H1 (cell line): ENCODE measurements around the gene SGCD. TPM values are rescaled to one million over a fixed set of nuclear protein-coding genes. Genes with fewer than 3 reads are reported as not detected.

ENCODE experiments used
- CTCF ChIA-PET: fragments of 300-600 bp; sonication (Branson Sonifier 250); formaldehyde crosslinking; loops from one replicate; lab custom pipeline; 2021; ENCODE audit not compliant: partially characterized antibody; lab: Charles Lee
- POLR2A ChIA-PET: fragments of 300-600 bp; sonication (Branson Sonifier 250); formaldehyde crosslinking; loops from one replicate; lab custom pipeline; 2021; ENCODE audit warnings: inconsistent platforms; ENCODE audit not compliant: partially characterized antibody; lab: Charles Lee
- DNase-seq, 2 experiments: peaks; one replicate each; pipeline versions ENCODE4 v3.0.0 to v3.0.0-alpha.2; 2010 to 2022; ENCODE audit warnings: low spot score in 2 of 2, low read depth in 1 of 2, mixed read lengths in 1 of 2
- FAIRE-seq: peaks from 2 replicates; lab custom pipeline; 2011; peaks lifted over from hg19 to GRCh38; lab: Jason Lieb, UNC
- H2AFZ ChIP-seq: 2 replicates; pipeline ENCODE4 v1.8.1; 2012; ENCODE audit warnings: low read length, inconsistent platforms
- H2AK5ac ChIP-seq: 2 replicates; pipeline ENCODE4 v1.6.1; 2013; ENCODE audit warnings: low read depth, low read length
- H2BK120ac ChIP-seq: replicated peaks from 2 replicates; pipeline ENCODE3; 2013; ENCODE audit warnings: low read depth, low read length, inconsistent platforms
- H2BK12ac ChIP-seq: 2 replicates; pipeline ENCODE4 v1.6.1; 2013; ENCODE audit warnings: low read depth, low read length
- H2BK15ac ChIP-seq: 2 replicates; pipeline ENCODE4 v1.6.1; 2013; ENCODE audit warnings: low read length
- H2BK20ac ChIP-seq: 2 replicates; pipeline ENCODE4 v1.6.1; 2013; ENCODE audit warnings: low read length
- H2BK5ac ChIP-seq: 2 replicates; pipeline ENCODE4 v1.6.1; 2013; ENCODE audit warnings: low read depth, low read length
- H3K14ac ChIP-seq: 2 replicates; pipeline ENCODE4 v1.6.1; 2013; ENCODE audit warnings: inconsistent platforms; ENCODE audit not compliant: insufficient read length
- H3K18ac ChIP-seq: 2 replicates; pipeline ENCODE4 v1.6.1; 2013; ENCODE audit warnings: low read length; ENCODE audit errors: extremely low read depth
- H3K23ac ChIP-seq: 2 replicates; pipeline ENCODE4 v1.6.1; 2013; ENCODE audit warnings: inconsistent platforms; ENCODE audit not compliant: insufficient read length
- H3K23me2 ChIP-seq: 2 replicates; pipeline ENCODE4 v1.6.1; 2013; ENCODE audit warnings: low read depth, low read length
- H3K27ac ChIP-seq: 2 replicates; pipeline ENCODE4 v1.6.1; 2011; ENCODE audit warnings: low read depth, low read length, inconsistent platforms
- H3K27me3 ChIP-seq, 4 experiments: replicated peaks in 1 of 4; 1 replicate in 1 of 4; 2 replicates in 3 of 4; pipeline versions ENCODE4 v1.6.1 to v1.8.1; 2011 to 2013; ENCODE audit warnings: low read length in 3 of 4, mild to moderate bottlenecking in 3 of 4, inconsistent platforms in 2 of 4, mixed read lengths in 2 of 4, moderate library complexity in 1 of 4; ENCODE audit not compliant: control insufficient read depth in 3 of 4, insufficient read depth in 3 of 4; ENCODE audit errors: extremely low read depth in 1 of 4
- H3K36me3 ChIP-seq, 4 experiments: 2 replicates each; pipeline versions ENCODE4 v1.6.1 to v1.8.1; 2011 to 2013; ENCODE audit warnings: mild to moderate bottlenecking in 4 of 4, low read length in 3 of 4, moderate library complexity in 2 of 4, control low read depth in 1 of 4, inconsistent platforms in 1 of 4; ENCODE audit not compliant: insufficient read depth in 4 of 4, control insufficient read depth in 2 of 4
- H3K4ac ChIP-seq: replicated peaks from 2 replicates; pipeline ENCODE3; 2013; ENCODE audit warnings: low read length, low read depth, mixed read lengths, inconsistent platforms; ENCODE audit not compliant: insufficient read length
- H3K4me1 ChIP-seq, 4 experiments: replicated peaks in 1 of 4; 1 replicate in 1 of 4; 2 replicates in 3 of 4; pipeline versions ENCODE4 v1.6.1 to v1.8.1; 2011 to 2013; ENCODE audit warnings: low read length in 3 of 4, inconsistent platforms in 2 of 4, mixed read lengths in 1 of 4; ENCODE audit not compliant: insufficient read depth in 4 of 4, control insufficient read depth in 3 of 4
- H3K4me2 ChIP-seq, 2 experiments: 2 replicates each; pipeline versions ENCODE4 v1.6.1 to v1.8.1; 2011 to 2013; ENCODE audit warnings: low read depth in 2 of 2, low read length in 2 of 2, control low read depth in 1 of 2, inconsistent platforms in 1 of 2, mild to moderate bottlenecking in 1 of 2; ENCODE audit not compliant: insufficient read depth in 1 of 2
- H3K4me3 ChIP-seq, 4 experiments: fragments of 200-600, 300-600 bp in 1 of 4; sonication (generic), shearing (Covaris generic), sonication (Bioruptor Twin) in 1 of 4; 2 replicates each; pipeline versions ENCODE4 v1.5.1 to v1.8.1; 2011 to 2016; ENCODE audit warnings: low read length in 4 of 4, low read depth in 3 of 4, control low read depth in 2 of 4, inconsistent platforms in 2 of 4, mild to moderate bottlenecking in 2 of 4, mixed read lengths in 1 of 4, moderate library complexity in 1 of 4; ENCODE audit not compliant: insufficient read depth in 2 of 4; ENCODE audit errors: extremely low read depth in 1 of 4
- H3K56ac ChIP-seq: replicated peaks from 2 replicates; pipeline ENCODE3; 2013; ENCODE audit warnings: low read depth, mild to moderate bottlenecking, mixed read lengths, low read length, inconsistent platforms; ENCODE audit not compliant: insufficient read length
- H3K79me1 ChIP-seq: 2 replicates; pipeline ENCODE4 v1.6.1; 2013; ENCODE audit warnings: low read depth, low read length, control low read depth
- H3K79me2 ChIP-seq, 2 experiments: 2 replicates each; pipeline versions ENCODE4 v1.6.1 to v1.8.1; 2012 to 2013; ENCODE audit warnings: low read length in 2 of 2, mild to moderate bottlenecking in 2 of 2, inconsistent platforms in 1 of 2; ENCODE audit not compliant: insufficient read depth in 2 of 2, control insufficient read depth in 1 of 2
- H3K9ac ChIP-seq, 4 experiments: replicated peaks in 1 of 4; 1 replicate in 1 of 4; 2 replicates in 3 of 4; pipeline versions ENCODE4 v1.6.1 to v1.8.1; 2011 to 2013; ENCODE audit warnings: low read depth in 3 of 4, low read length in 3 of 4, control low read depth in 2 of 4, mild to moderate bottlenecking in 2 of 4, moderate library complexity in 2 of 4, inconsistent platforms in 1 of 4; ENCODE audit errors: extremely low read depth in 1 of 4
- H3K9me3 ChIP-seq, 2 experiments: 2 replicates each; pipeline versions ENCODE4 v1.6.1 to v1.8.1; 2012 to 2013; ENCODE audit warnings: mild to moderate bottlenecking in 2 of 2, moderate library complexity in 2 of 2, control low read depth in 1 of 2, inconsistent platforms in 1 of 2, low read depth in 1 of 2, low read length in 1 of 2, mixed read lengths in 1 of 2; ENCODE audit not compliant: insufficient read depth in 2 of 2
- H4K20me1 ChIP-seq, 2 experiments: replicated peaks in 1 of 2; 2 replicates each; pipeline versions ENCODE3 to v1.8.1; 2011 to 2013; ENCODE audit warnings: inconsistent platforms in 2 of 2, low read length in 2 of 2, mild to moderate bottlenecking in 1 of 2; ENCODE audit not compliant: insufficient read depth in 2 of 2, control insufficient read depth in 1 of 2
- H4K5ac ChIP-seq: 2 replicates; pipeline ENCODE4 v1.6.1; 2013; ENCODE audit warnings: low read length, low read depth, mixed read lengths, inconsistent platforms; ENCODE audit not compliant: insufficient read length
- H4K8ac ChIP-seq: 2 replicates; pipeline ENCODE4 v1.8.0; 2013; ENCODE audit warnings: mild to moderate bottlenecking, moderate library complexity, low read length, inconsistent platforms; ENCODE audit not compliant: insufficient read depth; ENCODE audit errors: extremely low read depth
- H4K91ac ChIP-seq: replicated peaks from 2 replicates; pipeline ENCODE3; 2013; ENCODE audit warnings: low read length, mixed read lengths, inconsistent platforms; ENCODE audit not compliant: insufficient read length
- GABPA ChIP-seq: IDR thresholded peaks from 2 replicates; pipeline ENCODE4 v1.6.1; 2011; ENCODE audit warnings: mild to moderate bottlenecking, low read length, moderate library complexity, borderline replicate concordance; ENCODE audit not compliant: insufficient read depth
- WGBS, 2 experiments: shearing (Covaris generic) in 1 of 2; methylation state at CpG; one replicate each; pipeline versions ENCODE4 v1.1.6 to v1.1.7; 2013 to 2015; ENCODE audit warnings: low lambda C conversion rate in 2 of 2, mixed read lengths in 2 of 2, inconsistent platforms in 1 of 2, low coverage in 1 of 2, missing lambda C conversion rate in 1 of 2; ENCODE audit not compliant: insufficient replicate concordance in 2 of 2, insufficient coverage in 1 of 2, insufficient read length in 1 of 2; ENCODE audit errors: extremely low coverage in 1 of 2, missing lambda C conversion rate in 1 of 2; 5-methylcytosine and 5-hydroxymethylcytosine counted together
- polyA plus RNA-seq, 7 experiments: library from polyadenylated mRNA; depleted of rRNA in 3 of 7; stranded (reverse) in 5 of 7; unstranded in 2 of 7; fragments of >200 nt in 5 of 7; fragments of 200-250 nt in 2 of 7; gene quantifications; 1 replicate in 5 of 7; 2 replicates in 1 of 7; 4 replicates in 1 of 7; pipeline versions ENCODE4 v1.2.1 to v1.2.3, GENCODE V29; 2011 to 2013; ENCODE audit warnings: missing spikeins in 2 of 7, mixed read lengths in 2 of 7
- total RNA-seq: library from RNA; stranded (reverse); fragmentation: NEBNext Ultra II Directional; extraction: Animal tissue kit (Norgen Biotek cat#: 25700); gene quantifications from 2 replicates; pipeline ENCODE4 v1.2.1, GENCODE V29; 2021

SGCD gene
- total and polyA plus RNA-seq, 2 of the 8 experiments (the other 6 are each of a cell fraction or from before 2014, with no cell fraction given), result 0.04 to 0.08 TPM

DNA sequence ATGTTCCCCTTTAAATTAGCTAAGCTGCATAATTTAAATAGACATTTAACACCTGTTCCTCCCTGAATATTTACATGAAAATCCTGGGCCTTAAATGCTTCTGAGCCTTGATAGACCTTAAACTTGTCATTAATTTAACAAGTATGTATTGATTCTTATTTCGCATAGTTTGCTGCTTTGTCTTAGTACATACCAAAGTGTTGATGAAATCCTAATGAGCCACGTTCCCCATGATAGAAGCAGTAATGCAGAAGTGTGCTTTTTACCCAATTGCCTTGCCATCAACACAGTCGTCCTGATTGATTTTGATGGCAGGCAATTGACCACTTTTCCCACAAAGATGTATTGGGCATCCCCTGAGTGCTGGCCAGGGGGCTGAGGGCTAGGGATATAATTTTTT lies 213.5 kb downstream of the SGCD start:
- FAIRE-seq, result no peak
- H3K4ac ChIP-seq, result no peak overlapping the region

More for the DNA sequence above, 213.5 kb downstream of the SGCD start:
- Histone ChIP-seq H4K8ac (no peak overlapping the region), H3K18ac (no peak overlapping the region), H4K5ac (no peak overlapping the region), H3K27ac (no peak overlapping the region), H2AK5ac (no peak overlapping the region), H3K4me1 (no peaks in the 10 kb centered on the region), H3K56ac (no peak overlapping the region), H4K91ac (no peak overlapping the region), H4K20me1 (no peaks in the 10 kb centered on the region), H3K9ac (no peak overlapping the region), H3K79me1 (no peaks in the 10 kb centered on the region), H3K9me3 (no peaks in the 10 kb centered on the region), H2BK20ac (no peak overlapping the region), H2BK5ac (no peak overlapping the region), H3K14ac (no peak overlapping the region), H2BK12ac (no peak overlapping the region), H3K4me3 (no peak overlapping the region), H3K36me3 (no peaks in the 10 kb centered on the region), H3K27me3 (no peaks in the 10 kb centered on the region), H3K4me2 (no peak overlapping the region)
- ChIA-PET CTCF (no interaction called here), POLR2A (no interaction called here)
- 85% methylated on average over 3 of the region's 3 CpGs; no CpG with 5 or more reads in 1 of the 2 experiments for WGBS, 2 experiments
- DNase-seq, result no peak
- TF ChIP-seq GABPA, result no peak
- TF ChIP-seq, all 59 proteins: peak for 0
- no peak overlapping the region for H2AFZ ChIP-seq
- no peak overlapping the region for H2BK120ac ChIP-seq
- H3K23ac ChIP-seq, result no peak overlapping the region
- no peaks in the 10 kb centered on the region for H3K79me2 ChIP-seq
- H2BK15ac ChIP-seq, result no peak overlapping the region
- no peaks in the 10 kb centered on the region for H3K23me2 ChIP-seq
